Tibial nerve (tissue), 3 donors: ENCODE data around the gene COBLL1.

ENCODE experiments used
- CTCF ChIP-seq, 5 experiments: fragments of 200-600 bp in 3 of 5; fragments of 450-650 bp in 2 of 5; sonication (generic) in 3 of 5; IDR thresholded peaks; one replicate each; pipeline ENCODE4 v1.5.1; 2016 to 2019; ENCODE audit warnings: antibody characterized with exemption in 5 of 5, mild to moderate bottlenecking in 3 of 5, moderate library complexity in 2 of 5
- POLR2A ChIP-seq, 2 donors: fragments of 450-650 bp; IDR thresholded peaks; one replicate each; pipeline ENCODE4 v1.6.1; 2017; ENCODE audit warnings: antibody characterized with exemption in 2 of 2, mild to moderate bottlenecking in 2 of 2, moderate library complexity in 2 of 2

DNA sequence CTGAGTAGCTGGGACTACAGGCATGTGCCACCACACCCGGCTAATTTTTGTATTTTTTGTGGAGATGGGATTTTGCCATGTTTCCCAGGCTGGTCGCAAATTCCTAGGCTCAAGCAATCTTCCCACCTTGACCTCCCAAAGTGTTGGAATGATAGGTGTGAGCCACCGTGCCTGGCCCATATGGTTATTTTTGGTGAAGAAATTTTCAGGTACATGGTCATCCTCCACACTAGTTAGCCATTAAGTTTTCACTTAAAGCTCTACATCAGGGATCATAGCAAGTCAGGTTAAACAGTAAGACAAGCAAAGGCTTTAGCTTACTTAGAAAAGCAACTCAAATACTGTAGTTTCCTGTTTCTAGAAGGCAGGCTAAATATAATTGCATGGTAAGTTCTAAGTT lies 116.1 kb downstream of the COBLL1 start:
- TF ChIP-seq CTCF (IDR thresholded peaks at IDR 0.05): no peak
- TF ChIP-seq POLR2A (IDR thresholded peaks at IDR 0.05): no peak
